NCI-H82 treated with DMSO at 0.1 percent for 48 hours (cell line): ENCODE data around the gene MRPL51.

Experiments used
- DNase-seq: peaks from one replicate; lab custom pipeline; 2025; ENCODE audit not compliant: unreplicated experiment; lab: John Stamatoyannopoulos, UW

Gene MRPL51

DNA sequence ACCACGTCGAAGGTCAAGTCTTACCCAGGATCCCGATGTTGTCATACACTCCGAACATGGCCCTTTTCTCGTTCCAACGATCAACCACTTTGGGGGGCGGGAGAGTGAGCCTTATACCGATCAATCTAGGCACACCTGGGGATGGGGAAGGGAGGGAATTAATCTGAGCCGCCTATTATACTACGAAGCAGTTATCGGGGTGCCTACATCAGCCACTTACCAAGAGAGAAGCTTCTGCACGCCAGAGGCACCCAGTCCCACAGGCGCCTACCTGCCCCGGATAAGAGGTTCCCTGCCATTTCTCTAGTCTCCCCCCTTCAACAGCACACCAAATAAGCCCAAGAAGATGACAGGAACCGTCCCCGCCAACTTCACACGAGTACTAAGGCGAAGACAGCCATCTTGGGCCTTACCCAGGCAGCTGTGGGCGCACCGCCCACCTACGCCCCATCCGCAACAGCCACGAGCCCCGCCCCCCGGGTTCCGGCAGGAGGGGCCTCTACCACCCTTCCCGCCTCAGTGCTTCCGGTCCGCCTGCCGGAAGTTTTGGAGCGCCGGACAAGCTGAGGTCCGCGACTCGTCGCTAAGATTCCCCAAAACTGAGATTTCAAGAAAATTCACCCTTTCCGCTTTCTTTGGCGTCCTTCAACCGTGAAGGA lies at the start of gene MRPL51:
TSS of gene MRPL51 (minus strand) at position 425 of the 659 bp plus-strand sequence. CDS start at position 299, 126 bp downstream.
- DNase-seq: peak; percentile 91

- no peak for DNase-seq
These were observed 49.3 kb upstream of the MRPL51 start for GRCh38 chr12:6542209-6543009.

- no peak for DNase-seq
These were observed 48.5 kb upstream of the MRPL51 start for GRCh38 chr12:6541371-6542165.

DNA sequence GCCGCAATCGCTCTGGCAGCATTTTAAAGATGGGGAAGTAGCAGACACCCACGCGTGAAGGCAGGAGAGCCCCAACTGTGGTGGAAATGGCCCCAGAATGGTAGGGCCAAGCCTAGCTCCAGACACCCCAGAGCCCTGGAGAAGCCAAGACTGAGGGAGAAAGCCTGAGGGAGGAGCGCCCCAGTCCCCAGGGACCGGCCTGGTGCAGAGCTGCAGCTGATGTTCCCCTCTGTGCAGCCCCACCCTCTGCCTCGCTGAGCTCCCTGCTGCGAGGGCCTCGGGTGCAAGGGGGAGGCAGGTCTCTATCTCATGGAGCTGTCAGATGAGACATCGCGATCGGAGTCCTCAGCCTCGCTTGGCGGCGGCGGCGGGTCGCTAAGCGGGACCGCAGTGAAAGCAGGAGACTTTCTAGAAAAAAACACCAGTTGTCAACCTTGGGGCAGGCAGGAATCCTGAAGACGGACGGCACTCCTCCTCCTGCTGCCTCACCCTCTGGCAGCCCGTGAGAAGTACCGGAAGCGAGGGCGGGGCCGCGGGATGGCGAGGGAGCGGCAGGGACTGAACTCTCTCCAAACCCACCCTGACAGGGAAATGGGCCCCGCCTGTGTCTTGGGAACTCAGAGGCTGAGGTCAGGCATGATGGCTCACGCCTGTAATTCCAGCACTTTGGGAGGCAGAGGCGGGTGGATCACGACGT lies 47.3 kb upstream of the MRPL51 start:
- peak; percentile 65 for DNase-seq

GRCh38 chr12:6539707-6540134 lies 46.7 kb upstream of the MRPL51 start:
- no peak for DNase-seq

DNA sequence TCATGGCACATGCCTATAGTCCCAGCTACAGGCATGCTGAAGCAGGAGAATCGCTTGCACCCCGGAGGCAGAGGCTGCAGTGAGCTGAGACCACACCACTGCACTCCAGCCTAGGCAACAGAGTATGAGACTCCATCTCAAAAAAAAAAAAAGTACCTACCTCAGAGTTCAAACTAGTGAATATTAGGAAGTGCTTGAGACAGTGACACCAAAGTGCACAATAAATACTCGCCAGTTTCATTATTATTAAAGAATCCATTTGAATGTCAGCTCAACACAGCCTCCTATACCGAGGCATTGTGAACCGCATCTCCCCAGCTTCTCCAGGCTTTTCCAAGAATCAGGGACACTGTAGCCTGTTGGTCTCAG lies 46.2 kb upstream of the MRPL51 start:
- no peak for DNase-seq

- DNase-seq: no peak
These were observed 45.6 kb upstream of the MRPL51 start for GRCh38 chr12:6538420-6539313.

DNA sequence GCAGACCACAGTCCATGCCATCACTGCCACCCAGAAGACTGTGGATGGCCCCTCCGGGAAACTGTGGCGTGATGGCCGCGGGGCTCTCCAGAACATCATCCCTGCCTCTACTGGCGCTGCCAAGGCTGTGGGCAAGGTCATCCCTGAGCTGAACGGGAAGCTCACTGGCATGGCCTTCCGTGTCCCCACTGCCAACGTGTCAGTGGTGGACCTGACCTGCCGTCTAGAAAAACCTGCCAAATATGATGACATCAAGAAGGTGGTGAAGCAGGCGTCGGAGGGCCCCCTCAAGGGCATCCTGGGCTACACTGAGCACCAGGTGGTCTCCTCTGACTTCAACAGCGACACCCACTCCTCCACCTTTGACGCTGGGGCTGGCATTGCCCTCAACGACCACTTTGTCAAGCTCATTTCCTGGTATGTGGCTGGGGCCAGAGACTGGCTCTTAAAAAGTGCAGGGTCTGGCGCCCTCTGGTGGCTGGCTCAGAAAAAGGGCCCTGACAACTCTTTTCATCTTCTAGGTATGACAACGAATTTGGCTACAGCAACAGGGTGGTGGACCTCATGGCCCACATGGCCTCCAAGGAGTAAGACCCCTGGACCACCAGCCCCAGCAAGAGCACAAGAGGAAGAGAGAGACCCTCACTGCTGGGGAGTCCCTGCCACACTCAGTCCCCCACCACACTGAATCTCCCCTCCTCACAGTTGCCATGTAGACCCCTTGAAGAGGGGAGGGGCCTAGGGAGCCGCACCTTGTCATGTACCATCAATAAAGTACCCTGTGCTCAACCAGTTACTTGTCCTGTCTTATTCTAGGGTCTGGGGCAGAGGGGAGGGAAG lies 44.7 kb upstream of the MRPL51 start:
- DNase-seq: peak; percentile 23

- DNase-seq: no peak
These were observed 44.0 kb upstream of the MRPL51 start for GRCh38 chr12:6536894-6537579.

DNA sequence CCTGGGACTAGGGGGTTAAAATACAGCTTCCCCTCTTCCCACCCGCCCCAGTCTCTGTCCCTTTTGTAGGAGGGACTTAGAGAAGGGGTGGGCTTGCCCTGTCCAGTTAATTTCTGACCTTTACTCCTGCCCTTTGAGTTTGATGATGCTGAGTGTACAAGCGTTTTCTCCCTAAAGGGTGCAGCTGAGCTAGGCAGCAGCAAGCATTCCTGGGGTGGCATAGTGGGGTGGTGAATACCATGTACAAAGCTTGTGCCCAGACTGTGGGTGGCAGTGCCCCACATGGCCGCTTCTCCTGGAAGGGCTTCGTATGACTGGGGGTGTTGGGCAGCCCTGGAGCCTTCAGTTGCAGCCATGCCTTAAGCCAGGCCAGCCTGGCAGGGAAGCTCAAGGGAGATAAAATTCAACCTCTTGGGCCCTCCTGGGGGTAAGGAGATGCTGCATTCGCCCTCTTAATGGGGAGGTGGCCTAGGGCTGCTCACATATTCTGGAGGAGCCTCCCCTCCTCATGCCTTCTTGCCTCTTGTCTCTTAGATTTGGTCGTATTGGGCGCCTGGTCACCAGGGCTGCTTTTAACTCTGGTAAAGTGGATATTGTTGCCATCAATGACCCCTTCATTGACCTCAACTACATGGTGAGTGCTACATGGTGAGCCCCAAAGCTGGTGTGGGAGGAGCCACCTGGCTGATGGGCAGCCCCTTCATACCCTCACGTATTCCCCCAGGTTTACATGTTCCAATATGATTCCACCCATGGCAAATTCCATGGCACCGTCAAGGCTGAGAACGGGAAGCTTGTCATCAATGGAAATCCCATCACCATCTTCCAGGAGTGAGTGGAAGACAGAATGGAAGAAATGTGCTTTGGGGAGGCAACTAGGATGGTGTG lies 43.1 kb upstream of the MRPL51 start:
- DNase-seq: no peak

GRCh38 chr12:6535697-6535946 lies 42.6 kb upstream of the MRPL51 start:
- DNase-seq: no peak

GRCh38 chr12:6534945-6535696 lies 42.1 kb upstream of the MRPL51 start:
- DNase-seq: peak; percentile 21

DNA sequence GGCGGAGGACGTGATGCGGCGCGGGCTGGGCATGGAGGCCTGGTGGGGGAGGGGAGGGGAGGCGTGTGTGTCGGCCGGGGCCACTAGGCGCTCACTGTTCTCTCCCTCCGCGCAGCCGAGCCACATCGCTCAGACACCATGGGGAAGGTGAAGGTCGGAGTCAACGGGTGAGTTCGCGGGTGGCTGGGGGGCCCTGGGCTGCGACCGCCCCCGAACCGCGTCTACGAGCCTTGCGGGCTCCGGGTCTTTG lies 41.6 kb upstream of the MRPL51 start:
- no peak for DNase-seq

DNA sequence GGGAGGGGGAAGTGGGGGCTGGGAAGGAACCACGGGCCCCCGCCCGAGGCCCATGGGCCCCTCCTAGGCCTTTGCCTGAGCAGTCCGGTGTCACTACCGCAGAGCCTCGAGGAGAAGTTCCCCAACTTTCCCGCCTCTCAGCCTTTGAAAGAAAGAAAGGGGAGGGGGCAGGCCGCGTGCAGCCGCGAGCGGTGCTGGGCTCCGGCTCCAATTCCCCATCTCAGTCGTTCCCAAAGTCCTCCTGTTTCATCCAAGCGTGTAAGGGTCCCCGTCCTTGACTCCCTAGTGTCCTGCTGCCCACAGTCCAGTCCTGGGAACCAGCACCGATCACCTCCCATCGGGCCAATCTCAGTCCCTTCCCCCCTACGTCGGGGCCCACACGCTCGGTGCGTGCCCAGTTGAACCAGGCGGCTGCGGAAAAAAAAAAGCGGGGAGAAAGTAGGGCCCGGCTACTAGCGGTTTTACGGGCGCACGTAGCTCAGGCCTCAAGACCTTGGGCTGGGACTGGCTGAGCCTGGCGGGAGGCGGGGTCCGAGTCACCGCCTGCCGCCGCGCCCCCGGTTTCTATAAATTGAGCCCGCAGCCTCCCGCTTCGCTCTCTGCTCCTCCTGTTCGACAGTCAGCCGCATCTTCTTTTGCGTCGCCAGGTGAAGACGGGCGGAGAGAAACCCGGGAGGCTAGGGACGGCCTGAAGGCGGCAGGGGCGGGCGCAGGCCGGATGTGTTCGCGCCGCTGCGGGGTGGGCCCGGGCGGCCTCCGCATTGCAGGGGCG lies 41.0 kb upstream of the MRPL51 start, which contains the start of gene GAPDH:
TSS of gene GAPDH (plus strand) at position 595 of the 772 bp plus-strand sequence. CDS start 316 bp downstream, outside the sequence.
- peak; percentile 92 for DNase-seq

GRCh38 chr12:6533653-6533922 lies 40.5 kb upstream of the MRPL51 start:
- no peak for DNase-seq

- peak; percentile 40 for DNase-seq
These were observed 40.0 kb upstream of the MRPL51 start for GRCh38 chr12:6532927-6533652.
